Stomach smooth muscle (tissue), 2 donors: ENCODE results near the gene IL17RB.

Experiments used
- H3K27ac ChIP-seq: one replicate; pipeline ENCODE4 v1.7.0; 2013; ENCODE audit warnings: mild to moderate bottlenecking, low read length, inconsistent platforms
- H3K27me3 ChIP-seq, 2 donors: one replicate each; pipeline ENCODE4 v1.7.0; 2013; ENCODE audit warnings: low read length in 2 of 2; ENCODE audit not compliant: insufficient read depth in 2 of 2, control insufficient read depth in 1 of 2
- H3K36me3 ChIP-seq, 2 donors: one replicate each; pipeline ENCODE4 v1.7.0; 2013; ENCODE audit warnings: low read length in 2 of 2; ENCODE audit not compliant: control insufficient read depth in 2 of 2, insufficient read depth in 2 of 2
- H3K4me1 ChIP-seq: one replicate; pipeline ENCODE4 v1.7.0; 2013; ENCODE audit warnings: low read length; ENCODE audit not compliant: control insufficient read depth, insufficient read depth
- H3K4me3 ChIP-seq, 2 donors: one replicate each; pipeline ENCODE4 v1.7.0; 2013; ENCODE audit warnings: low read length in 2 of 2
- H3K9ac ChIP-seq, 2 donors: one replicate each; pipeline ENCODE4 v1.7.0; 2013; ENCODE audit warnings: low read length in 2 of 2, mild to moderate bottlenecking in 1 of 2
- H3K9me3 ChIP-seq, 2 donors: one replicate each; pipeline ENCODE4 v1.7.0; 2013; ENCODE audit warnings: low read length in 2 of 2; ENCODE audit not compliant: control insufficient read depth in 2 of 2
- donor health status: healthy.
- donor health status: Pancreatic carcinoma.

The IL17RB gene

DNA sequence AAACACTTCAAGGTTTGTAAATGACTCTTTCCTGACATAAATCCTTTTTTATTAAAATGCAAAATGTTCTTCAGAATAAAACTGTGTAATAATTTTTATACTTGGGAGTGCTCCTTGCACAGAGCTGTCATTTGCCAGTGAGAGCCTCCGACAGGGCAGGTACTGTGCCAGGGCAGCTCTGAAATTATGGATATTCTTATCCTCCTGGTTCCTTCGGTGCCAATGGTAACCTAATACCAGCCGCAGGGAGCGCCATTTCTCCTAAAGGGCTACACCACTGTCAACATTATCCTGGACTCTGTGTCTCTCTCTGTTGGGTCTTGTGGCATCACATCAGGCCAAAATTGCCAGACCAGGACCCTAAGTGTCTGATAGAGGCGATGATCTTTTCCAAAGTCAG lies 33.1 kb upstream of the IL17RB start:
- Histone ChIP-seq H3K27ac (no peak overlapping the region), H3K36me3 (no peaks in the 10 kb centered on the region), H3K9ac (no peak overlapping the region), H3K9me3 (no peaks in the 10 kb centered on the region), H3K4me3 (no peak overlapping the region), H3K4me1 (no peaks in the 10 kb centered on the region), H3K27me3 (no peaks in the 10 kb centered on the region)

DNA sequence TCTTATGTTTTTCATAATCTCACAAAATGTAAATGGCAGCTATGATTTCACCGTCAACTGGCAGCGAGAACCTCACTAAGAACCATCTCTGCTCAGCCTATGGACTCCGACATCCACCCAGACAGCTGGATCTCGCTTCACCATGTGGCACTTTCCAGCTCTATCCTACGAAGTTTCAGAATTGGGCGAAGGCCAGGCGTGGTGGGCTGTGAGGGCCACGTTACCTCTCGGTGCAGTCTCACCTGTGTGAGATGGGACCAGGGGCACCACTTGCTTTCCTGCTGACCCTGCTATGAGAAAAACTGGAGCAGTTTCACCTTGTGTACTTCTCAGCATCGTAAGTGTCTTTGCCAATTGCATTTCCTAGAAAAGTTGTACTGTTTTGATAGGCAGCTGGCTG lies 32.5 kb upstream of the IL17RB start:
- no peak overlapping the region for H3K27ac ChIP-seq
- H3K36me3 ChIP-seq = peaks cover 0 to 2% of the 10 kb centered on the region in 2 donors
- H3K9me3 ChIP-seq = no peaks in the 10 kb centered on the region
- no peaks in the 10 kb centered on the region for H3K27me3 ChIP-seq
- no peaks in the 10 kb centered on the region for H3K4me1 ChIP-seq
- H3K9ac ChIP-seq = no peak overlapping the region
- no peak overlapping the region for H3K4me3 ChIP-seq

DNA sequence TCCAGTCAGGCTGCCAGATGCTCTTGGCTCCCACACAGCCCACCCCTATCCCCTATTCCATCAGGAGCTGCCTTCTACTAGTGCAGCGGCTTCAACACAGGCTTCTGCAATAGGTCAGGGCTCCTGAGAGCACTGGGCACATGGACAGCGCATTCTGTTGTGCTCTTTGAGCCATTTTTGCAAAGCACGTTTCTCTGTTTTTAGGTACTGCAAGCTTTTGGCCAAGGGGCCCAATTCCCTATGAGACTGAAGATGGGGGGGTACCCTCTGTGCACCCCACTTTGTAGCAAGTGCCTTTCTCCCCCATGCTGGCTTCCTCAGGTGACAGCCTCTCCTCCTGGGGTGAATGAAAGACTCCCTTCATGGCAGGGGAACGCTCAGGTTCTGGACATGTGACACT lies 31.3 kb upstream of the IL17RB start:
- H3K4me3 ChIP-seq = no peak overlapping the region
- H3K9ac ChIP-seq = no peak overlapping the region
- no peaks in the 10 kb centered on the region for H3K27me3 ChIP-seq
- H3K4me1 ChIP-seq = no peaks in the 10 kb centered on the region
- peaks cover 0 to 4% of the 10 kb centered on the region in 2 donors for H3K36me3 ChIP-seq
- H3K27ac ChIP-seq = no peak overlapping the region
- no peaks in the 10 kb centered on the region for H3K9me3 ChIP-seq

DNA sequence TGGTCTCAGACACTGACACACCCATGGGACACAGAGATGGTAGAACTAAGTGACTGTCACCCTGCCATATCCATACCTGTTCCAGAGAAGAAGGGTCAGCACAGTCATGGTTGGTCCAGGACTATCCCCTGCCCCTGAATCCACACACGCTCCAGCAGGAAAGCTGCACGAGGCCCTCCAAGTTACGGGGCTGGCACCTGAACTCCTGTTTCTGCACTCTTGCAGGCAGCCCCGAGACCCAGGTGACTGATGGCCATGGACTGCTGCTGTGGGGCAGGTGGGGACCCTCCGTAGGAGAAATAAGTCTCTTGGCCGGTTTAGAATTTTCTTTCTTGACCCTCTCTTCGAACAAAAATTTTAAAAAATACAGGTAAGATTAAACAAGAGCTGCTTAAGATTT lies 30.7 kb upstream of the IL17RB start:
- Histone ChIP-seq H3K9me3 (no peaks in the 10 kb centered on the region), H3K36me3 (peaks cover 0 to 4% of the 10 kb centered on the region in 2 donors), H3K27me3 (no peaks in the 10 kb centered on the region), H3K4me1 (no peaks in the 10 kb centered on the region), H3K27ac (no peak overlapping the region), H3K9ac (no peak overlapping the region), H3K4me3 (no peak overlapping the region)

DNA sequence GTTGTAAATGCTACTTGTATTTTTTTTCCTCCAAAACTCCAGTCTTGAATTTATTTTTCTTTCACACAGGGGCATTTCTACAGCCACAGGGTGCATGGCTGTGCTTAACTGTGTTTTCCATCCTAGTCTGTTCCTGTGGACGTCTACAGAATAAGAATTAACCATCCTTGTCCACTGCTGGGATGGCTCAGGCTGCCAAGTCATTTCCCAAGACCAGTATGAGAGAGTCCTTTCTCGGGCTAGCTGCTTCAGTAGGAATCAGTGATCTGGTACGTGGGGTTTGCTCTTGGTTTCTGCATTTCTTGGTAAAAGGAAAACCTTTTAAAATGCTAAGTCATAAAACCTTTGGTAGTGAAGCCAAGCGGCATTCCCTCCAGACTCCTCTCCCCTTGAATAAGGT lies 29.9 kb upstream of the IL17RB start:
- no peaks in the 10 kb centered on the region for H3K9me3 ChIP-seq
- no peaks in the 10 kb centered on the region for H3K27me3 ChIP-seq
- no peak overlapping the region for H3K27ac ChIP-seq
- H3K4me3 ChIP-seq = no peak overlapping the region
- no peak overlapping the region for H3K9ac ChIP-seq
- no peaks in the 10 kb centered on the region for H3K4me1 ChIP-seq
- H3K36me3 ChIP-seq = peaks cover 0 to 4% of the 10 kb centered on the region in 2 donors

DNA sequence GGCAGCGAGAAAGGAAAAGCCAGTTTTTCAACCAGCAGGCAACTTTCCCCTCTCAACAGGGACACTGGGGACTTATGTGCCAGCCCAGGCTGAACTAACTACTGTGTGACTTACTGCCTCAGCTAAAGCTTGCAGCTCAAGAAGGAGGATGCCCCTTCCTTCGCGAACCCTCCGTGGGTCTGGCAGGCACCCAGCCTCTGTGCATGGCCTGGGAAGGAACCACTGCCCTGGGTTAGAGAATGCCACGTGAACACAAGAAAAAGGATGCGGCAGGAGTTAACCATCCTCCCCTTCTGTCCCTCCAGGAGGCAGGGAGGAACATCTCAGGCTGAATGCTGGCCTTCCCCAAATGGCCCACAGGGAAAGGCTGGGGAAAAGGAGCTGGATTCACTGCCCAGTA lies 29.2 kb upstream of the IL17RB start:
- Histone ChIP-seq H3K4me1 (no peaks in the 10 kb centered on the region), H3K9ac (no peak overlapping the region), H3K36me3 (peaks cover 0 to 4% of the 10 kb centered on the region in 2 donors), H3K27ac (no peak overlapping the region), H3K4me3 (no peak overlapping the region), H3K9me3 (no peaks in the 10 kb centered on the region), H3K27me3 (no peaks in the 10 kb centered on the region)

DNA sequence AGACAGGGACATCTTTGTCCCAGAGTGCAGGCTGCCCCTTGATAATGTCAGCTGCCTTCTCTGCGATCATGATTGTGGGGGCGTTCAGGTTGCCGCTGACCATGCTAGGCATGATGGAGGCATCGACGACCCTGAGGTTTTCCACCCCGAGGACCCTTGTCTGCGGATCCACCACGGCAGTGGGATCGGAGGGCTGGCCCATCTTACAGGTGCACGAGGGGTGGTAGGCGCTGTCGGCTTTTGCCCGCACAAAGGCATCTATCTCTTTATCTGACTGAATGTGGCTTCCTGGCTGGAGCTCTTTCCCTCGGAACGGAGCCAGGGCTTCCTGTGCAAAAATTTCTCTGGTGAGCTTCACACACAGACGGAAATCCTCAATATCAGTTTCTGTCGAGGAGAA lies 28.6 kb upstream of the IL17RB start:
- no peaks in the 10 kb centered on the region for H3K4me1 ChIP-seq
- H3K36me3 ChIP-seq = peaks cover 0 to 4% of the 10 kb centered on the region in 2 donors
- H3K27ac ChIP-seq = no peak overlapping the region
- no peaks in the 10 kb centered on the region for H3K9me3 ChIP-seq
- H3K9ac ChIP-seq = no peak overlapping the region
- H3K4me3 ChIP-seq = no peak overlapping the region
- no peaks in the 10 kb centered on the region for H3K27me3 ChIP-seq

DNA sequence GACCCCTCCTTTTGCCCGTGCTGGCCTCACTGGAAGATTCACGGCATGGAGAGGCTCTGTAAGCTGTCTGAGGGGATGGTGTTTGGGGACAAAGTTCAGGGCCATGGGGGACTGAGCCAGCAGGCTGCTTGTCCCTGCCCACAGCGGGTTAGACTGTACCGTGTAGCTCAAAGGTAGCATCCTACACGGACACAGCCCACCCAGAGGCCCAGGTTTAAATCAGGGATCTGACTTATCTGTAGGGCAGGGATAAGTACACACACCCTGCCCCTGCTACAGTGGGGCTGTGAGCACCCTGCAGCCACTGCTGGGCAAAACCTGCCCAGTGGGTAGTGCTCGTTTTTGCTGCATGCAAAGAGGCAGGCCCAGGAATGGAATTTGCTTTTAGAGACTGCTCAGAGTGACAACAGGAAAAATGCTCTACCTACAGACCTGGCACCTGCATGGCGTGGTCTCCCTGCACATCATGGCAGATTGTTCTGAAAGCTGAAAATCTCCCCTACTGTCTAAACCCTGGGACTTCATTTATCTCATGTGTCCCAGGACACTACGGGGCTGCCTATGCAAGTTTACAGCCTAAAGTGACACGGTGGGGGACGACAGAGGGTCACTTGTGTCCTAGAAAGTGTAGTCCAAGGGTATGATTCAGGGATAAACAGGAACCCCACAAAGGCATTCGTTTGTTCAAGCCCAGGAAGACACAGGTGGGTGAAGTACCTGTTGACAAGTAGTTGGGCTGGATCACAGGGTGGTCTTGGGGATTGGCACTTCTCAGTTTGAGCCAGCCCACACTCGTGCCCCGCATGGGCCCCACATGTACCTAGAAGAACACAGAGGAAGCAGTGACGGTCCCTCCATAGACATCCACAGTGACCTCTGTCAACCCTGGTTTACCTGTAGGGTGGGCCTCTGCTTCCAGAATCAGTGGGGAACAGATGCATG lies 27.9 kb upstream of the IL17RB start:
- Histone ChIP-seq H3K36me3 (peaks cover 0 to 4% of the 10 kb centered on the region in 2 donors), H3K9ac (no peak overlapping the region), H3K27me3 (no peaks in the 10 kb centered on the region), H3K9me3 (no peaks in the 10 kb centered on the region), H3K4me1 (no peaks in the 10 kb centered on the region), H3K4me3 (no peak overlapping the region), H3K27ac (no peak overlapping the region)

DNA sequence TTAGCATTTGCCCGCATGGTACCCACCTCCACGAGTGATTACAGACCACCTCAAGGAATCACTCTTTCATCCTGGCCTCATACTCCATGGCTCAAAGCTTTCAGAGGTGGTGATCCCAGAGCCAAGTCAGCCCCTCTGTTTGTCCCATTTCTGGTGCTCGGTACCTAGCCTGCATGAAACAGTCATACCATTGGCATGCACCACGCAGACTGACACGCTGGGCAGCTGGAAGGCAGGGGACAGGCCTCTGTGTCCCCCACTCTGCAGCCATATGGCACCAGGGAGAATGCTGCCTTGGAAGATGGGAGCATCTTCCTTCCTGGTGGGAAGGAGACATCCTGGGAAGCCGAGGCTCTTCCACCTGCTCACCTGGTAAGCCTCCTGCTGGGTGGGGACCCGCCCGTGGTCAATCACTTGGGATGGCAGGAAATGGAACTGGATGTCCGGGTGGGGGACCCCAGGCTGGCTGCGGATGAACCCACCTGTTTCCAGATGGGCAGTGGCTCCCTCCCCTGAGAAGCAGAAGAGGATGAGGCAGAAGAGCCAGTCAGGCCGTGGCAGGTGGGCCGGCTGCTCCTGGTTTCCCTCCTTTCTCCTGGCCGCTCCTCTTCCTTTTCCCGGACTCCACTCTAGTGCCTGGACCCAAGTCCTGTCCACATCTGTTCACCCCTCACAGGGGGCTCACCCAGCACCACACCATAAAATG lies 27.1 kb upstream of the IL17RB start:
- no peaks in the 10 kb centered on the region for H3K27me3 ChIP-seq
- no peak overlapping the region for H3K27ac ChIP-seq
- peaks cover 0 to 4% of the 10 kb centered on the region in 2 donors for H3K36me3 ChIP-seq
- H3K9me3 ChIP-seq = no peaks in the 10 kb centered on the region
- no peak overlapping the region for H3K4me3 ChIP-seq
- H3K4me1 ChIP-seq = no peaks in the 10 kb centered on the region
- H3K9ac ChIP-seq = no peak overlapping the region

DNA sequence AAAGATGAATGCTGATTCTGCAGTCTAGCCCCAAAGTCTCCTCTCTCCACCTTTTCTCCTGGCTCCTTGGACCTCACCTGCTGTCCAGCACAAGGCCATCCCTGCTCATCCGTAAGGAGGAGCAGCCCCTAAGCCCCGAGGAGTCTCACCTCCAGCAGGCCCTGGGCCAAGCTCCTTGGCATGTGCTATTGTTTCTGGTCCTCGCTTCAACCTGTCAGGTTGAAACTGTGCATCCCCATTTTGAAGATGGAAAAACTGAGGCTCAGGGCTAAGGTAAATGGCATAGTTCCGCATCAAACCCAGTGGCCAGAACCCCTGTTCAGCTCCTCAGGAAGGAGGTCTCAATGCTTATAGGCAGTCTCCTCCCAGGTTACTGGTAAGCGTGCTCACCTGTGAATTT lies 26.3 kb upstream of the IL17RB start:
- Histone ChIP-seq H3K4me1 (no peaks in the 10 kb centered on the region), H3K9me3 (no peaks in the 10 kb centered on the region), H3K27me3 (no peaks in the 10 kb centered on the region), H3K9ac (no peak overlapping the region), H3K4me3 (no peak overlapping the region), H3K27ac (no peak overlapping the region), H3K36me3 (peaks cover 0 to 4% of the 10 kb centered on the region in 2 donors)
